AG04449 (cell line): ENCODE results near the gene UGT2B17.
"Not testable (repeated sequence)": the region's sequence is repeated elsewhere in the genome, so short reads cannot be mapped to it uniquely, and the experiment has no call there.

Experiments used
- CTCF ChIA-PET: fragments of 350-600 bp; formaldehyde crosslinking; extraction: SDS; loops from one replicate; lab custom pipeline; 2021; ENCODE audit warnings: antibody characterized with exemption; lab: Yijun Ruan, JAX
- POLR2A ChIA-PET: fragments of 400-600, 350-600 bp; formaldehyde crosslinking; extraction: SDS; loops from one replicate; lab custom pipeline; 2020; ENCODE audit warnings: antibody characterized with exemption, inconsistent platforms; lab: Yijun Ruan, JAX
- DNase-seq: peaks from one replicate; pipeline ENCODE4 v3.0.0-alpha.2; 2010; ENCODE audit warnings: low read depth, low spot score
- H3K4me3 ChIP-seq: 2 replicates; pipeline ENCODE4 v1.5.1; 2011; ENCODE audit warnings: low read depth, mild to moderate bottlenecking, control low read depth, low read length
- TF ChIP-seq, protein P1 (sequence below): IDR thresholded peaks from one replicate; pipeline ENCODE4 v1.5.1; 2011; ENCODE audit warnings: mild to moderate bottlenecking, moderate library complexity, low read length, control low read depth, inconsistent platforms; ENCODE audit not compliant: insufficient read depth; ENCODE audit errors: missing control alignments

Gene UGT2B17

DNA sequence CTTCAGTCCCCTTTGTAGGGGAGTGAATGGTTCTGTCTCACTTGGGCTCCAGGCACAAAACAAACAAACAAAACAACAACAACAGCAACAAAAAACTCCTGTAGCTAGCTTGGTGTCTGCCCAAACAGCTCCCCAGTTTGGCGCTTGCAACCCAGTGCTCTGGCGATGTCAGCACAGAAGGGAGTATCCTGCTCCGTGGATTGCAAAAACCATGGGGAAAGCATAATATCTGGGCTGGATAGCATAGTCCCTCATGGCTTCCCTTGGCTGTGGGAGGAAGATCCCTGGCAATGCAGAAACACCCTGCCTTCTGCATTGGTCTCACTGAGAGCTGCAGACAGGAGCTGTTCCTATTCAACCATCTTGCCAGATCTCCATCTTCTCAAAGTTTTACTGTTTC lies 39.7 kb downstream of the UGT2B17 start:
- H3K4me3 ChIP-seq = no peak overlapping the region
- DNase-seq = no peak
- ChIA-PET CTCF (no interaction called here), POLR2A (no interaction called here)
- TF ChIP-seq, protein P1, sequence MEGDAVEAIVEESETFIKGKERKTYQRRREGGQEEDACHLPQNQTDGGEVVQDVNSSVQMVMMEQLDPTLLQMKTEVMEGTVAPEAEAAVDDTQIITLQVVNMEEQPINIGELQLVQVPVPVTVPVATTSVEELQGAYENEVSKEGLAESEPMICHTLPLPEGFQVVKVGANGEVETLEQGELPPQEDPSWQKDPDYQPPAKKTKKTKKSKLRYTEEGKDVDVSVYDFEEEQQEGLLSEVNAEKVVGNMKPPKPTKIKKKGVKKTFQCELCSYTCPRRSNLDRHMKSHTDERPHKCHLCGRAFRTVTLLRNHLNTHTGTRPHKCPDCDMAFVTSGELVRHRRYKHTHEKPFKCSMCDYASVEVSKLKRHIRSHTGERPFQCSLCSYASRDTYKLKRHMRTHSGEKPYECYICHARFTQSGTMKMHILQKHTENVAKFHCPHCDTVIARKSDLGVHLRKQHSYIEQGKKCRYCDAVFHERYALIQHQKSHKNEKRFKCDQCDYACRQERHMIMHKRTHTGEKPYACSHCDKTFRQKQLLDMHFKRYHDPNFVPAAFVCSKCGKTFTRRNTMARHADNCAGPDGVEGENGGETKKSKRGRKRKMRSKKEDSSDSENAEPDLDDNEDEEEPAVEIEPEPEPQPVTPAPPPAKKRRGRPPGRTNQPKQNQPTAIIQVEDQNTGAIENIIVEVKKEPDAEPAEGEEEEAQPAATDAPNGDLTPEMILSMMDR = no peak

DNA sequence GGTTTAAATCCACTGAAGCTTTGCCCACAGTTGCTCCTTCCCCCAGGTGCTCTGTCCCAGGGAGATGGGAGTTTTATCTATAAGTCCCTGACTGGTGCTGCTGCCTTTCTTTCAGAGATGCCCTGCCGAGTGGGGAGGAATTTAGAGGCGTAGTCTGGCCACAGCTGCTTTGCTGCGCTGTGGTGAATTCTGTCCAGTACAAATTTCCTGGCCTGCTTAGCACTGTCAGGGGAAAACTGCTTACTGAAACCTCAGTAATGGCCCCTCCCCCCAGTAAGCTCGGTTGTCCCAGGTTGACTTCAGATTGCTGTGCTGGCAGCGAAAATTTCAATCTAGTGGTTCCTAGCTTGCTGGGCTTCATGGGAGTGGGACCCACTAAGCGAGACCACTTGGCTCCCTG lies 40.1 kb downstream of the UGT2B17 start:
- CTCF ChIA-PET = no interaction called here
- TF ChIP-seq, protein P1 = no peak

GRCh38 chr4:68522232-68522631 lies 53.9 kb downstream of the UGT2B17 start:
- H3K4me3 ChIP-seq, POLR2A ChIA-PET, CTCF ChIA-PET: not testable (repeated sequence)

More for the DNA sequence above, 40.1 kb downstream of the UGT2B17 start:
- DNase-seq = no peak
- H3K4me3 ChIP-seq = no peak overlapping the region
- POLR2A ChIA-PET = no interaction called here

DNA sequence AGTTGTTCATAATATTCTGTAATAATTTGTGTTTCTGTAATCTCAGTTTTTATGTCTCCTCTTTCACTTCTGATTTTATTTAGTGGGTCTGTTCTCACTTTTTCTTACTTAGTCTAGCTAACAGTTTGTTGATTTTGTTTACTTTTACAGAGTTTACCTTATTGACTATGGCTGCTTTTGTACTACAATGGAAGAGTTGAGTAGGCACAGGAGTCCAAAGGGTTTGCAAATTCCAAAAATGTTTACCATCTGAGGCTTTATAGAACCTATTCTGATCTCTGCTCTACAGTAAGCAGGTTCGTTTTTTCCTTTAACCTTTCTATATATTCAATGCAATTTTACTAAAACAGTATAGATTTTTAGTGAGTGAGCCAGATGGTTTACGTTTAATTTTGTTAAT lies 55.1 kb downstream of the UGT2B17 start:
- ChIA-PET POLR2A (no interaction called here), CTCF (no interaction called here)
- no peak overlapping the region for H3K4me3 ChIP-seq
- TF ChIP-seq, protein P1 = no peak
- no peak for DNase-seq

More at GRCh38 chr4:68522232-68522631, 53.9 kb downstream of the UGT2B17 start:
- DNase-seq = not testable (repeated sequence)

- no peak for DNase-seq
- TF ChIP-seq, protein P1 = no peak
- no peak overlapping the region for H3K4me3 ChIP-seq
- ChIA-PET POLR2A (no interaction called here), CTCF (no interaction called here)
These were observed 57.2 kb downstream of the UGT2B17 start for GRCh38 chr4:68518889-68519288.

GRCh38 chr4:68505452-68505851 lies 70.7 kb downstream of the UGT2B17 start:
- POLR2A ChIA-PET = not testable (repeated sequence)

GRCh38 chr4:68504836-68505235 lies 71.3 kb downstream of the UGT2B17 start:
- H3K4me3 ChIP-seq, DNase-seq, POLR2A ChIA-PET, CTCF ChIA-PET: not testable (repeated sequence)

More at GRCh38 chr4:68505452-68505851, 70.7 kb downstream of the UGT2B17 start:
- CTCF ChIA-PET, DNase-seq, H3K4me3 ChIP-seq: not testable (repeated sequence)

GRCh38 chr4:68503462-68503861 lies 72.7 kb downstream of the UGT2B17 start:
- DNase-seq, POLR2A ChIA-PET, H3K4me3 ChIP-seq: not testable (repeated sequence)
- CTCF ChIA-PET = interaction anchor here (1.3 kb wide), 1 partner anchor 667 kb away, joined by 5 read pairs; no protein-coding TSS in a partner anchor
